Measurements from ENCODE around the gene NLGN1.

The NLGN1 gene

GRCh38 chr3:174317005-174317404 is 919.5 kb downstream of the NLGN1 start:
- no peak for DNase-seq

- peak; percentile 64 for DNase-seq
Measured at GRCh38 chr3:174318181-174318580, 920.6 kb downstream of the NLGN1 start.

GRCh38 chr3:174321548-174321947 is 924.0 kb downstream of the NLGN1 start:
- no peak for DNase-seq

GRCh38 chr3:174322789-174323188 is 925.2 kb downstream of the NLGN1 start:
- no peak for DNase-seq

- no peak for DNase-seq
Measured at GRCh38 chr3:174325171-174325570, 927.6 kb downstream of the NLGN1 start.

- peak; percentile 88 for DNase-seq
Measured at GRCh38 chr3:174325834-174326700, 928.5 kb downstream of the NLGN1 start.

- DNase-seq: peak; percentile 93
Measured at GRCh38 chr3:174329321-174329720, 931.8 kb downstream of the NLGN1 start.

GRCh38 chr3:174330303-174330702 is 932.8 kb downstream of the NLGN1 start:
- DNase-seq: peak; percentile 99

- DNase-seq: no peak
Measured at GRCh38 chr3:174331095-174331800, 933.7 kb downstream of the NLGN1 start.

GRCh38 chr3:174332391-174332790 is 934.8 kb downstream of the NLGN1 start:
- DNase-seq: no peak

GRCh38 chr3:174333640-174334039 is 936.1 kb downstream of the NLGN1 start:
- no peak for DNase-seq

- no peak for DNase-seq
Measured at GRCh38 chr3:174334111-174334510, 936.6 kb downstream of the NLGN1 start.

GRCh38 chr3:174335324-174335723 is 937.8 kb downstream of the NLGN1 start:
- no peak for DNase-seq

- no peak for DNase-seq
Measured at GRCh38 chr3:174335910-174336309, 938.4 kb downstream of the NLGN1 start.
